T47D (cell line): ENCODE results near the gene HINFP.
"Not testable (repeated sequence)": the region's sequence is repeated elsewhere in the genome, so short reads cannot be mapped to it uniquely, and the experiment has no call there.

Experiments
- DNase-seq, 2 experiments: peaks; one replicate each; pipeline versions ENCODE4 v3.0.0 to v3.0.0-alpha.2; 2011 to 2012; ENCODE audit warnings: low read depth in 1 of 2, low spot score in 1 of 2
- JUND ChIP-seq: IDR thresholded peaks from 2 replicates; pipeline ENCODE4 v1.6.1; 2012; ENCODE audit warnings: low read depth
- in situ Hi-C: cut with HindIII; loops from 2 replicates; pipeline ENCODE4 v1.10.0; 2016; ENCODE audit warnings: low sequenced_read_pairs, low pct_unique_long_range_greater_than_20kb

The HINFP gene

DNA sequence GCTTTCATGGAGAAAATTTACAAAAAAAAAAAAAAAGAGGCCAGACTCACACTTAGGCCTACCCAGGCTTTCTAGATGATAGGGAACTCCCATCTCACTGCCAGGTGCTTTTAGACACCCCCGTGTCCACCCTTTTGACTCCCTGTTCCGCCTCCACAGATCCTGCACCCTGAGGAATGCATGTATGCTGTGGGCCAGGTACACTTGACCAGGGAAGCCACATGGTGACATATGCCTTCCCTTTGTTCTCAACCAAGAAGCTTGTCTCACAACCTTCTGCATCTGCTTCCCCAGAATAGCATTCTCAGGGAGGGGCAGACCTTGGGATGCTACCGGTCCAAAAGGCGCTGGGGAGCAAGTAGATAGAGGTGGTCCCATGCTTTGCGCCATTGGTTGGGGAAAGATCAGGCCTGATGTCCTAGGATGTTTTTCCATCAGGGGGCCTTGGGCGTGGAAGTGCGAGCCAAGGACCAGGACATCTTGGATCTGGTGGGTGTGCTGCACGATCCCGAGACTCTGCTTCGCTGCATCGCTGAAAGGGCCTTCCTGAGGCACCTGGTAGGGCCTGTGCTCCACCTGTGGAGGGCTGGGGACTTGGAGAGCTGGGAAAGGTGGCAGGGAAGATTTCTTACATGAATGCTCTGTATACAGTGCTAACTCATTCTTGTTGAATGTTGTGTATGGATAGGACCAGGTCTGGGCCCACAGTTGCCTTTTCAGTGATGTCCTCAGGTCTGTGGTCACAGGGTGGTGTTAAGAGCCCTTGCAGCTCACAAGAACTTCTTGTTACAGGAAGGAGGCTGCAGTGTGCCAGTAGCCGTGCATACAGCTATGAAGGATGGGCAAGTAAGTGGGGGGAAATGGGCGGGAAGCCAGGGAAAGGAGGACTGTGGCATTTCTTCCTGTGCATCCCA is 29.2 kb upstream of the HINFP start:
- peak in 1 of 2 experiments; percentile 46 for DNase-seq
- in situ Hi-C loops = no loop called here
- TF ChIP-seq JUND = no peak

DNA sequence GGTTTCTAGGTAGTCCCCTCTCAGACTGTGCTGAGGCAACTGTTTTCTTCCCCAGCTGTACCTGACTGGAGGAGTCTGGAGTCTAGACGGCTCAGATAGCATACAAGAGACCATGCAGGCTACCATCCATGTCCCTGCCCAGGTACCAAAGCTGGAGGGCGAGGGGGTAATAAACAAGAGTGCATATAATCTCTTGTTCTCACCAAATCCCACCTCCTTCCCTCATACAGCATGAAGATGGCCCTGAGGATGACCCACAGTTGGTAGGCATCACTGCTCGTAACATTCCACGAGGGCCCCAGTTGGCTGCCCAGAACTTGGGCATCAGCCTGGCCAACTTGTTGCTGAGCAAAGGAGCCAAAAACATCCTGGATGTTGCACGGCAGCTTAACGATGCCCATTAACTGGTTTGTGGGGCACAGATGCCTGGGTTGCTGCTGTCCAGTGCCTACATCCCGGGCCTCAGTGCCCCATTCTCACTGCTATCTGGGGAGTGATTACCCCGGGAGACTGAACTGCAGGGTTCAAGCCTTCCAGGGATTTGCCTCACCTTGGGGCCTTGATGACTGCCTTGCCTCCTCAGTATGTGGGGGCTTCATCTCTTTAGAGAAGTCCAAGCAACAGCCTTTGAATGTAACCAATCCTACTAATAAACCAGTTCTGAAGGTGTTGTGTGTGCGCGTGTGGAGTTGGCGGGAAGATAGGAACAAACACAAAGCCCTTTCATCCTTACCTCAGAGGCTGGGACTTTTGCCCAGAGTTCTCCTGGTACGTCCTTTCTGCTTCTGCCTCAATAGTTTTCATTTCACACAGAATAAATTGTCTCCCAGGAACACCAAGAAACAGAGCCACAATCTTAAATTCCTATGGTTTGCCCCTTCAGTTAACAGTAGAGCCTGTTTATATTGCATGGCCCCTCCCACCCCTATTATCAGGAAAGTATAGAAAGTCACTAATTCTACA is 28.2 kb upstream of the HINFP start:
- in situ Hi-C loops = no loop called here
- TF ChIP-seq JUND = no peak
- DNase-seq = peak in 1 of 2 experiments; percentile 36

DNA sequence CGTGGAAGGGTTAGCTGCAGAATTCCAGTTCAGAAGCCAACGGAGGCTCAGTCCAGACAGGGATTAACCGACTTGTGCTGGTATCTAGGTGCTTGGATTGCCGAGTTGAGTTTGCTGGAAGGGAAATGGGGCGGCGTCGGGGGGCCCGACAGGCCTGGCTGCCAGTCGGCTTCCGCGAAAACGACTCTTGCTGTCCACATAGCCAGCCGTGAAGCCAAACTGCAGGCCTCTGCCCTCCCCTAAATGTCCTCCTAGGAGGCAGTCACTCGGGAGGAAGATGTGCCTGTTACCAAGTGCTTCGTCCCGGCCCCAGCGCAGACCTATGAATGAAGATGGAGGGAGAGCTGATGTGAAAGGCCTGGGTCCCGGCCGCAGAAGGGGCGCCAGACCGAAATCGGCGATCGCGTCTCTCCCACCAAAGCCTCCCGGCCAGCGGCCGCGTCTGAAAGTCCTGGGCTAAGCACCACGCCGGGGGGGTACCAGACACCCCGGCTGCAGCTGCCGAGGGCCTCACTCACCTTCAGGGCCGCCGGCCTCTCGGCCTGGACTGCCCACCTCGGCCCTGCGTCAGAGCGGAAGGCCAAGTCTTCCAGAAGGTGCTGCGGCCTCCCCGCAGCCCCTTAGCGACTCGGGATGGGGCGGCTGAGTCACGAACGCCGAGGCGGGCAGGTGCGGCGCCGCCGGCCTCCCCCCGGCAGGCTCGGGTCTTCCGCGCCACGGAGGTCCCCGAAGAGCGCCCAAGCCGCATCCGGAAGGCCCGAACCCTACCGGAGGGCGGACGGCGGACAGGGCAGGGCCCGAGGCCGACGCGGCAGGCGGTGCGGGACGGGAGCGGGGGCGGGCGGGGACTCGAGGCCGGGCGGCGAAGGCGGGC is 27.2 kb upstream of the HINFP start:
- no peak for TF ChIP-seq JUND
- in situ Hi-C loops = no loop called here
- DNase-seq = peak in 1 of 2 experiments; percentile 57

DNA sequence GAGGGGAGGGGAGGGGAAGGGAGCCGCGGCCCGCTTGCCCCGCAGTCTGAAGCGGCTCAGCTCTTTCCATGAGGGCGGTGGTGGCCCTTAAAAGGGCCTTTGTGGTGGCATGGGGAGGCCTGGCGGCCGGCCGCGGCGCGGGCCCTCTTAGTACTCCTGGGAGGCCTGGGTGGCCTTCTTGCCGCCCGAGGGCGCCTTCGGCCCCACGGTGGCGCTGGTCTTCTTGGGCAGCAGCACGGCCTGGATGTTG is 26.6 kb upstream of the HINFP start:
- in situ Hi-C loops = no loop called here
- TF ChIP-seq JUND = no peak
- DNase-seq = peak; percentile 67 to 88

DNA sequence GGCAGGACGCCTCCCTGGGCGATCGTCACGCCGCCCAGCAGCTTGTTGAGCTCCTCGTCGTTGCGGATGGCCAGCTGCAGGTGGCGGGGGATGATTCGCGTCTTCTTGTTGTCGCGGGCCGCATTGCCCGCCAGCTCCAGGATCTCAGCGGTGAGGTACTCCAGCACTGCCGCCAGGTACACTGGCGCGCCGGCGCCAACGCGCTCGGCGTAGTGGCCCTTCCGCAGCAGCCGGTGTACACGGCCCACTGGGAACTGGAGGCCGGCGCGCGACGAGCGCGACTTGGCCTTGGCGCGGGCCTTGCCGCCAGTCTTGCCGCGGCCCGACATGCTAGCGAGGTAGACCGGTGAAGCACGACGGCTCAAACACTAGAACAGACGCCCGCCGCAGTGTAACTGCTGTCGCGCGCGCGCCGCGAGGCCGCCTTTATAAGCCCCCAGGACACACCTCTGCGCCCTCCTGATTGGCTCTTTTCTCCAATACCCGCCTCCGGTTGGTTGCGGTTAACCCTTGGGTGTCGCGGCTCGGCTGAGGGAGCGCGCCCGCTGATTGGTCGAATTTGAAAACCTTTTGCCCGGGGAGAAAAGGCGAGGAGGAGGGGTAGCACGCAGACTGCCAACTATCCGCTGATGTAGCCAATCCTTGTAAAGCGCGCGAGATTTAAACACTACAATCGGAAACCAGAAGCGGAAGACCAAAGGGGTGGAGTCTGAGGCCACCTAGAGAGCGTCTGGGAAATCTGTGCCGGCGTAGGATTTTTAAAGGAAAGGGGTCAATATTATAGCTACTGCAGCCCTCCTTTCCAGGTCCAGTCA is 26.1 kb upstream of the HINFP start:
- in situ Hi-C loops = no loop called here
- DNase-seq = peak; percentile 98 to 100
- TF ChIP-seq JUND = no peak

DNA sequence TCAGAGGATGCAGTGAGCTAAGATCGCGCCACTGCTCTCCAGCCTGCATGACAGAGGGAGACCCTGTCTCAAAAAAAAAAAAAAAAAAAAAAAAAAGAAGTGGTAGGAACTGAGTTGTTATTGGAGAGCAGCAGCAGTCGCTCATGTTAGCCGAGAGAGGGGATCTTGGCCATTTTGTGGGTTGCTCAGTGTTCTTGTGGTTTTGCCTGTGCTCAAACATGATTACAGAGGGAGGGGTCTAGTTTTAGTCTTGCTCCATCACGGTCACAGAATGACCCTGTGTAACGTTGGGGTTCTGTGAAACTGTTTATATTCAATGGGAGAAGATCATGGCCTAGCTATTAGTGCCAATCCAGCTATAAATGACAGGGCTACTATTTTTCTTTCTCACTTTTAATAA is 21.7 kb upstream of the HINFP start:
- in situ Hi-C loops = no loop called here
- no peak for DNase-seq
- no peak for TF ChIP-seq JUND

DNA sequence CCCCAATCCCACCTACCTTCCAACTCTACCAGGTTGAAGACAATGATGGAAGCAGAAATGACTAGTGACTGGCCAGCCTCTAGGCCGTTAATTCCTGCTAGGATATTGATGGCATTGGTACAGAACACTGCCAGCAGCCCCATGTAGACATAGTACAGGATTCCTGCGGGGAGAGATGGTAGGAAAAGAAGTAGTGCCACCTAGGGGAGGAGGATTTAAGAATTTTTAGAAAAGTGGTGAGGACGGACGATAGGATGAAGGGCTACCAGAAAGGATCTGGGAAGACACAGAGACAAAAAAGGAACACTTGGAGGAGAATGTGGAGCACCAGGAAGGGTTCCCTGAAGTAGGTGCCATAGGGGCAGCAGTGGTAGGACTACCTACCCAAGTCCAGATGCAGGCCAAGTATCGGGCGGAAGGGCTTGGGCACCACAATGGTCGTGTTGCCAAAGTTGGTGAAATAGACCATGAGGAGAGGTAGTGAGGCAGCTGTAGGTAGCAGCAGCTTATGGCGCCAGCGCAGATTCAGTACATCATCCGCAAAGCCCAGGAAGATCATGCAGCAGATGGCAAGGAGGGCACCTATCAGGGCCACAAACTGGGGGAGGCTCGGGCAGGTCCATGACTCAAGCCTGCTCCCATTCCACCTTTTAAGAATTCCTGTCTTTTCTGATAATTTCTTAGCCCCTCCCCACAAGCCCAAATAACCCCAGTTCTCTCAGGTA is 21.0 kb upstream of the HINFP start:
- peak in 1 of 2 experiments; percentile 82 for DNase-seq
- in situ Hi-C loops = no loop called here
- TF ChIP-seq JUND = no peak

DNA sequence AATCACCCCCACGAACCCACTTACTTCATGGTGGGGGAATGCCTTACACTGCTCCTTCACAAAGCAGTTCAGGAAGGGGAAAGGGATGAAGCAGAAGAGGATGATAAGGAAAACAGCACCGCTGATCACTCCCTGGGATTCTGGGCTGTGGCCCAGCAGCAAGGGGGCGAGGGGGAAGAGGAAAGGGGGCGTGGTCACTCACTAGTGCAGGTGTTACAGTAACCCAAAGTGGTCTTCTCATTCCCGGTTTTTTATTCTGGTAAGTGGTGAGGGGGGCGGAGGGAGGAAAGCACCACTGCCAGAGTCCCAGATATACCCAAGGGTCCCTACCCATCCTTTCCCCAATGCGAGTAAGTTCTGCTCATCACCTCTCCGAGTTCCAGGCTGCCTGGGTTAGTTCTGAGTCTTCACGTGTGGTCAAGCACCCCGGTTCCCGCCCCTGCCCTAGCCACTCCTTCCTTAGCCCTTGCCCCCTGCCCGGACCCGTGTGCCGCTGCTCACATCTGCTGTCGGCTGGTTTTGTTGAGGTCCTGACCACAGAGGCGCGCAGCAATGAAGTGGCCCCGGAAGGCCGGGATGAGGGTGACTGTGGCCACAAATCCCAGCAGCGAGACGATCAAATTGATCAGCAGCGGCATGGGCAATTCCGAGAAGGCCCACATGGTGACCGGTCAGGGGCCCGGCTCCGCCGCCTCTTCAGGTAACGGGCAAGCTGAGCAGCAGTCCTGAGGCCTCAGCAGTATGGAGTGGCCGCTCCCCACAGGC is 20.2 kb upstream of the HINFP start:
- TF ChIP-seq JUND = no peak
- in situ Hi-C loops = no loop called here
- DNase-seq = no peak

DNA sequence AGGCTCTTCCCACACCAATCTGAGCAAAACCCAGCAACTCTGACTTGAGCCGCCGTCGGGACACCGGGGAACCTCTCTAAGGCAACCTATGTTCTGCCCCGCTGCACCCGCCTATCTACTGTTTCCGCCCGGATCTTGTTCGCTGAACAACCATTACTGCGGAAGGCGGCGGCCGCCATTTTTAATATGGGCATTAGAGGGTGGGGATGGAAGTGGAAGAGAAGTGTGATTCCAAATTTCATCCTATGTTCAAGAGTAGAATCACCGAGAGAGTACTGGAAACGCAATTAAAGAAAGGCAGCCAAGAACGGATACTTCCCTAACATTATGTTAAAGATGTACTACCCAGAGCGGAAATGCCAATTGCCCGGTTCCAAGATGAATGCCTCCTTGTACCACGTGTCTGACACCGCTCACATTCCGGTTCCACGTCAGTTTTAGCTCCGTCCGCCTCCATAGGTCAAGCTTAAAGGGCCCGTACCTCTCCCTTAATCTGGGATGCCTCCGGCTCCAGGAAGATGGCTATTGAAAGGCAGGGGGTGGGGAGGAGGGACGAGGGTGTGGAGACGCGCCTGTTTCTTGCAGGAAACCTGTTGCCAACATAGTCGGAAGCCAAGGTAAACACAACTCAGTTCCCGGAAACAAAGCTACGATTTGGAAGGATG is 19.5 kb upstream of the HINFP start, which contains the start of gene DPAGT1:
Gene DPAGT1, minus strand, starts transcription at position 95 of the 665 bp plus-strand sequence. CDS start 198 bp downstream, outside the sequence.
- in situ Hi-C loops = no loop called here
- peak; percentile 76 to 100 for DNase-seq
- no peak for TF ChIP-seq JUND

DNA sequence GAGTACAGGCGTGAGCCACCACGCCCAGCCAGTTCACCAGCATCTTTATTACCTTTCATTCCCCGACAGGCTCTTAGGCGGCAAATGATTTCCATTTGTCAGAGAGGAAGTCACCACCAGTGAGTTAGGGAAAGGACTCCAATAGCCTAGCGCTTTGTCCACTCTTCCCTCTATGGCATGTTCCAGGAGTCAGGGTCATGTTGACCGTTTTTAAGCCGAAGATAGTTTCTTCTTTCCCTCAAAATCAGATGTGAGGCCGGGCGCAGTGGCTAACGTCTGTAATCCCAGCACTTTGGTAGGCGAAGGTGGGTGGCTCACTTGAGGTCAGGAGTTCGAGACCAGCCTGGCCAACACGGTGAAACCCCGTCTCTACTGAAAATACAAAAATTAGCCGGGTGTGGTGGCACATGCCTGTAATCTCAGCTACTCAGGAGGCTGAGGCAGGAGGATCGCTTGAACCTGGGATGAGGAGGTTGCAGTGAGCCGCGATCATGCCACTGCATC is 18.2 kb upstream of the HINFP start:
- in situ Hi-C loops = not testable (repeated sequence)
- peak in 1 of 2 experiments; percentile 56 for DNase-seq
